Measurements from ENCODE around the gene TFCP2.

TFCP2 gene

DNA sequence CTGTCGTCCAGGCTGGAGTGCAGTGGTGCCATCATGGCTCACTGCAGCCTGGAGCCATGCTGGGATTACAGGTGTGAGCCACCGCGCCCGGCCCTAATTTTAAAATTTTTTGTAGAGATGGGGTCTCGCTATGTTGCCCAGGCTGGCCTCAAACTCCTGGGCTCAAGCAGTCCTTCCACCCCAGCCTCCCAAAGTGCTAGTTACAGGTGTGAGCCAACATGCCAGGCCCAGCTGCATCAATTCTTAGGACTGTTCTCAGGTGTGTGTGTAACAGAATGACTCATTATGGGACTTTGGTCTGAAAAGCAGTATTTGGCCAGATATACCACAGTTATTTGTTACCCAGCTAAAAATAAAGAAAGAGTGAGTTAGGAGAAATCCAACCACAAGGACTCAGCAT, 107.4 kb downstream of the TFCP2 start:
- Histone ChIP-seq H2AK5ac (ENCODE audit: low read length) (no peak overlapping the region), H4K8ac (ENCODE audit: low read depth, low read length) (no peak overlapping the region), H3K79me1 (ENCODE audit: low read length) (peaks cover 2% of the 10 kb centered on the region), H4K12ac (ENCODE audit: low read depth, low read length) (no peak overlapping the region), H3K9me3 (ENCODE audit: insufficient read depth, low read depth, low read length) (no peaks in the 10 kb centered on the region), H3K4ac (ENCODE audit: low read depth, low read length) (no peak overlapping the region), H3K27me3 (ENCODE audit: insufficient read depth, low read length) (no peaks in the 10 kb centered on the region), H2AFZ (ENCODE audit: insufficient read depth, low read length, poor library complexity) (no peak overlapping the region), H3K36me3 (ENCODE audit: control insufficient read depth in 1 of 2, insufficient read depth in 2 of 2, low read length in 2 of 2) (peaks cover 39 to 68% of the 10 kb centered on the region in 2 experiments), H2BK120ac (ENCODE audit: insufficient read depth, low read length, poor library complexity) (no peak overlapping the region), H3K4me3 (ENCODE audit: low read depth, low read length) (no peak overlapping the region), H3K27ac (ENCODE audit: low read depth, low read length) (no peak overlapping the region), H3K4me2 (ENCODE audit: low read length) (no peak overlapping the region), H2BK5ac (ENCODE audit: low read depth, low read length, poor library complexity) (no peak overlapping the region), H2BK12ac (ENCODE audit: low read length) (no peak overlapping the region), H3K18ac (ENCODE audit: low read length) (no peak overlapping the region), H4K91ac (ENCODE audit: low read depth, low read length) (no peak overlapping the region), H3K23ac (ENCODE audit: low read length) (no peak overlapping the region), H3K9ac (ENCODE audit: low read length) (no peak overlapping the region), H3K79me2 (ENCODE audit: control insufficient read depth, insufficient read depth, low read length, poor library complexity) (no peaks in the 10 kb centered on the region), H3K14ac (ENCODE audit: low read length) (no peak overlapping the region), H3K4me1 (ENCODE audit: control insufficient read depth in 1 of 2, insufficient read depth in 2 of 2, low read length in 2 of 2) (peaks cover 2% of the 10 kb centered on the region in 2 experiments)
- no peak for DNase-seq
- WGBS (ENCODE audit: extremely low coverage, insufficient coverage, insufficient read length) = no CpG with 5 or more reads among the region's 5 CpGs

DNA sequence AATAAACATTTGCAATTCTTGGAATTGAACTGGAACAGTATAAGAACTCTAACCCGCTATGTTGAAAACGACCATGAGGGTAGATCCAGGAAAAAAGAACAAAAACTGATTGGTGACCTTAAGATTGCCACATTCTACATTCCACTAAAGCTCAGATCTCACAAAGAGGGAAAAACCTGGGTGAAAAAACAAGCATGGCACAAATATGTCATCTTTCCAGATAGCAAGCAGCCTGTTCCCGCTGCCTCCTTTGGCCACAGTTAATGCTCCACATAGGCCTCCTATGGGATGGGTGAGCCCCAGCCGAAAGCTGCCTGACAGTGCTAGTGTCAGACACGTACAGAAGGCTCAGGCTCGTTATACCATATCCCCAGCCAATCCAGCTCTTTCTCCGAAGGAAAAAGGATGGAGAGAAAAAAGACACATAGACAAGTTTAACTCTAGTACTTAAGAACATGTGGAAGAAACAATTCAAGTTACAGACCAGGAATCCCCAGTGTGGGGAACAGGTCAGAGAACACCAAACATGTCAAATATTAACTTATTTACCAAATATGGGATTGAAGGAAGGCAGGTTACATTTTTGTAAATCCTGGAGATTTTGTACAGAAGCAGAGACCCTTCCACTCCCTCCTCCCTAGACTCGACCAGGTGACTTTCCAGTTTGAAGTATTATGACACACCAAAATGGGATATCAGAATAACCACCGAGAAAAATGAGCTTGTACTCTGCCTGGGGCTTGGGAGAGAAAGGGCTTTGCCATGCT, 110.1 kb downstream of the TFCP2 start:
- H4K8ac ChIP-seq (ENCODE audit: low read depth, low read length) = no peak overlapping the region
- H3K27ac ChIP-seq (ENCODE audit: low read depth, low read length) = no peak overlapping the region
- H2BK5ac ChIP-seq (ENCODE audit: low read depth, low read length, poor library complexity) = no peak overlapping the region
- H3K14ac ChIP-seq (ENCODE audit: low read length) = no peak overlapping the region
- H3K4ac ChIP-seq (ENCODE audit: low read depth, low read length) = no peak overlapping the region
- no peak overlapping the region for H4K12ac ChIP-seq (ENCODE audit: low read depth, low read length)
- no peak overlapping the region for H2BK12ac ChIP-seq (ENCODE audit: low read length)
- no peak overlapping the region for H4K91ac ChIP-seq (ENCODE audit: low read depth, low read length)
- H2BK120ac ChIP-seq (ENCODE audit: insufficient read depth, low read length, poor library complexity) = no peak overlapping the region
- H3K36me3 ChIP-seq (ENCODE audit: control insufficient read depth in 1 of 2, insufficient read depth in 2 of 2, low read length in 2 of 2) = peaks cover 38 to 69% of the 10 kb centered on the region in 2 experiments
- no peak overlapping the region for H2AK5ac ChIP-seq (ENCODE audit: low read length)
- no peaks in the 10 kb centered on the region for H3K4me1 ChIP-seq (ENCODE audit: control insufficient read depth in 1 of 2, insufficient read depth in 2 of 2, low read length in 2 of 2)
- no CpG with 5 or more reads among the region's 9 CpGs for WGBS (ENCODE audit: extremely low coverage, insufficient coverage, insufficient read length)
- H3K9ac ChIP-seq (ENCODE audit: low read length) = no peak overlapping the region
- no peaks in the 10 kb centered on the region for H3K79me1 ChIP-seq (ENCODE audit: low read length)
- DNase-seq = peak; percentile 69 to 87
- H3K23ac ChIP-seq (ENCODE audit: low read length) = no peak overlapping the region
- no peak overlapping the region for H3K4me2 ChIP-seq (ENCODE audit: low read length)
- H3K79me2 ChIP-seq (ENCODE audit: control insufficient read depth, insufficient read depth, low read length, poor library complexity) = no peaks in the 10 kb centered on the region
- H2AFZ ChIP-seq (ENCODE audit: insufficient read depth, low read length, poor library complexity) = no peak overlapping the region
- H3K4me3 ChIP-seq (ENCODE audit: low read depth, low read length) = no peak overlapping the region
- no peaks in the 10 kb centered on the region for H3K9me3 ChIP-seq (ENCODE audit: insufficient read depth, low read depth, low read length)
- H3K27me3 ChIP-seq (ENCODE audit: insufficient read depth, low read length) = no peaks in the 10 kb centered on the region
- no peak overlapping the region for H3K18ac ChIP-seq (ENCODE audit: low read length)

DNA sequence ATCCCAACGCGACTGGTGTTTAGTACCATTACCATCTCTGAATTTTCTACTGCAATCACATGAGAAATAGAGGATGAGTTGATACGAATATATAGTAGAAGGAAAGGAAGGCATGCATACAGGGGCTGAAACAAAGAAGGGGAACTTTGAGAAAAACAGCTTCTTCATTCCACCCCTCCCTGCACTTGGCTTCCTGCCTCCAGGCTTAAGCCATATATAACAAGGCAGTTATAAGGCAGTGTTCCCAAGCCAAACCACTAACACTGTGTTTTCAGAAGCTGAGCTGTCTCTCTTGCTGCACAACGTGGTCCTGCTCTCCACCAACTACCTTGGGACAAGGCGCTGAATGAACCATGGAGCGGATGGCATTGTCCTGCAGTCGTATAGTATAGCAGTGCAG, 113.8 kb downstream of the TFCP2 start:
- H3K18ac ChIP-seq (ENCODE audit: low read length) = no peak overlapping the region
- no peak overlapping the region for H2AFZ ChIP-seq (ENCODE audit: insufficient read depth, low read length, poor library complexity)
- H3K36me3 ChIP-seq (ENCODE audit: control insufficient read depth in 1 of 2, insufficient read depth in 2 of 2, low read length in 2 of 2) = peaks cover 20 to 46% of the 10 kb centered on the region in 2 experiments
- DNase-seq = no peak
- no peak overlapping the region for H2BK120ac ChIP-seq (ENCODE audit: insufficient read depth, low read length, poor library complexity)
- no peak overlapping the region for H4K91ac ChIP-seq (ENCODE audit: low read depth, low read length)
- no peaks in the 10 kb centered on the region for H3K79me1 ChIP-seq (ENCODE audit: low read length)
- H3K27me3 ChIP-seq (ENCODE audit: insufficient read depth, low read length) = no peaks in the 10 kb centered on the region
- no peaks in the 10 kb centered on the region for H3K79me2 ChIP-seq (ENCODE audit: control insufficient read depth, insufficient read depth, low read length, poor library complexity)
- H2BK5ac ChIP-seq (ENCODE audit: low read depth, low read length, poor library complexity) = no peak overlapping the region
- WGBS (ENCODE audit: extremely low coverage, insufficient coverage, insufficient read length) = no CpG with 5 or more reads among the region's 7 CpGs
- no peak overlapping the region for H2AK5ac ChIP-seq (ENCODE audit: low read length)
- no peak overlapping the region for H3K23ac ChIP-seq (ENCODE audit: low read length)
- H3K9ac ChIP-seq (ENCODE audit: low read length) = no peak overlapping the region
- no peak overlapping the region for H3K4me2 ChIP-seq (ENCODE audit: low read length)
- no peak overlapping the region for H3K14ac ChIP-seq (ENCODE audit: low read length)
- no peak overlapping the region for H3K4me3 ChIP-seq (ENCODE audit: low read depth, low read length)
- no peak overlapping the region for H2BK12ac ChIP-seq (ENCODE audit: low read length)
- H3K27ac ChIP-seq (ENCODE audit: low read depth, low read length) = no peak overlapping the region
- no peak overlapping the region for H4K8ac ChIP-seq (ENCODE audit: low read depth, low read length)
- no peaks in the 10 kb centered on the region for H3K9me3 ChIP-seq (ENCODE audit: insufficient read depth, low read depth, low read length)
- H3K4ac ChIP-seq (ENCODE audit: low read depth, low read length) = no peak overlapping the region
- H4K12ac ChIP-seq (ENCODE audit: low read depth, low read length) = no peak overlapping the region
- H3K4me1 ChIP-seq (ENCODE audit: control insufficient read depth in 1 of 2, insufficient read depth in 2 of 2, low read length in 2 of 2) = no peaks in the 10 kb centered on the region

DNA sequence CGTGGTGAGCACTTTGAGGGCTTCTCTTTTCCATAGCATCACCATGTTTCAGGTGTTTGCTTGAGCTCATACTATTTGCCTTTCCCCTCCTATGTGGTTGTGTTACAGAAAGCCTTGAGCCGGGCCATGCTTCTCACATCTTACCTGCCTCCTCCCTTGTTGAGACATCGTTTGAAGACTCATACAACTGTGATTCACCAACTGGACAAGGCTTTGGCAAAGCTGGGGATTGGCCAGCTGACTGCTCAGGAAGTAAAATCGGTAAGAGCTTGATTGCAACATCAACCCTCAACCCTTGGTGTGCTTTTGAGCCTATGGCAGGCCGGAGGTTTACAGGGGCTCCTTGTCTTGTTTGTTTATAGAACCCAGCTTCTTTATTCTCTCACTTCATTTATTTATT, 116.7 kb downstream of the TFCP2 start:
- Histone ChIP-seq H4K8ac (ENCODE audit: low read depth, low read length) (no peak overlapping the region), H3K79me2 (ENCODE audit: control insufficient read depth, insufficient read depth, low read length, poor library complexity) (no peaks in the 10 kb centered on the region), H3K27ac (ENCODE audit: low read depth, low read length) (no peak overlapping the region), H2AFZ (ENCODE audit: insufficient read depth, low read length, poor library complexity) (no peak overlapping the region), H3K14ac (ENCODE audit: low read length) (no peak overlapping the region), H3K4me1 (ENCODE audit: control insufficient read depth in 1 of 2, insufficient read depth in 2 of 2, low read length in 2 of 2) (no peaks in the 10 kb centered on the region), H3K4me3 (ENCODE audit: low read depth, low read length) (no peak overlapping the region), H4K12ac (ENCODE audit: low read depth, low read length) (no peak overlapping the region), H2BK12ac (ENCODE audit: low read length) (no peak overlapping the region), H3K9me3 (ENCODE audit: insufficient read depth, low read depth, low read length) (no peaks in the 10 kb centered on the region), H2BK5ac (ENCODE audit: low read depth, low read length, poor library complexity) (no peak overlapping the region), H3K18ac (ENCODE audit: low read length) (no peak overlapping the region), H3K4me2 (ENCODE audit: low read length) (no peak overlapping the region), H3K9ac (ENCODE audit: low read length) (no peak overlapping the region), H3K27me3 (ENCODE audit: insufficient read depth, low read length) (no peaks in the 10 kb centered on the region), H2AK5ac (ENCODE audit: low read length) (no peak overlapping the region), H4K91ac (ENCODE audit: low read depth, low read length) (no peak overlapping the region), H3K36me3 (ENCODE audit: control insufficient read depth in 1 of 2, insufficient read depth in 2 of 2, low read length in 2 of 2) (peaks cover 12 to 28% of the 10 kb centered on the region in 2 experiments), H2BK120ac (ENCODE audit: insufficient read depth, low read length, poor library complexity) (no peak overlapping the region), H3K4ac (ENCODE audit: low read depth, low read length) (no peak overlapping the region), H3K79me1 (ENCODE audit: low read length) (no peaks in the 10 kb centered on the region), H3K23ac (ENCODE audit: low read length) (no peak overlapping the region)
- no CpG with 5 or more reads among the region's 5 CpGs for WGBS (ENCODE audit: extremely low coverage, insufficient coverage, insufficient read length)
- DNase-seq = peak; percentile 54 to 68
